Stomach (tissue), 9 donors: Measurements from ENCODE around the gene STN1. TPM values are rescaled to one million over a fixed set of nuclear protein-coding genes. Genes with fewer than 3 reads are reported as not detected.

Experiments used
- DNase-seq, 2 donors: peaks; one replicate each; pipeline versions ENCODE4 v3.0.0 to v3.0.0-alpha.2; 2013 to 2019
- H3K27ac ChIP-seq, 5 donors: fragments of 200-600 bp in 4 of 5; sonication (generic) in 4 of 5; one replicate each; pipeline ENCODE4 v1.5.1; 2013 to 2019; ENCODE audit warnings: mild to moderate bottlenecking in 1 of 5, moderate library complexity in 1 of 5
- H3K27me3 ChIP-seq, 3 donors: fragments of 200-600 bp; sonication (generic); one replicate each; pipeline ENCODE4 v1.5.1; 2017 to 2019; ENCODE audit warnings: mixed run types in 1 of 3
- H3K36me3 ChIP-seq, 4 donors: fragments of 200-600 bp; sonication (generic); 1 replicate in 3 of 4; 2 replicates in 1 of 4; pipeline ENCODE4 v1.5.1; 2016 to 2019
- H3K4me1 ChIP-seq, 4 donors: fragments of 200-600 bp; sonication (generic); one replicate each; pipeline ENCODE4 v1.5.1; 2016 to 2019
- H3K4me3 ChIP-seq, 4 donors: fragments of 200-600 bp; sonication (generic) in 3 of 4; one replicate each; pipeline ENCODE4 v1.5.1; 2016 to 2019; ENCODE audit warnings: mild to moderate bottlenecking in 1 of 4
- H3K9me3 ChIP-seq, 4 donors: fragments of 200-600 bp; sonication (generic); one replicate each; pipeline ENCODE4 v1.5.1; 2016 to 2019
- EP300 ChIP-seq: sonication (generic); formaldehyde crosslinking; IDR thresholded peaks from one replicate; pipeline ENCODE4 v1.6.1; 2017; ENCODE audit warnings: antibody characterized with exemption
- POLR2A ChIP-seq, 4 donors: fragments of 450-650 bp; IDR thresholded peaks; one replicate each; pipeline ENCODE4 v1.6.1; 2016; ENCODE audit warnings: antibody characterized with exemption in 4 of 4, control low read depth in 2 of 4, mild to moderate bottlenecking in 1 of 4, moderate library complexity in 1 of 4
- POLR2AphosphoS5 ChIP-seq, 3 donors: sonication (generic); formaldehyde crosslinking; IDR thresholded peaks; one replicate each; pipeline ENCODE4 v1.6.1; 2016; ENCODE audit warnings: antibody characterized with exemption in 3 of 3
- WGBS, 5 donors: extraction: QIAGEN DNeasy Blood & Tissue Kit in 3 of 5; methylation state at CpG; one replicate each; pipeline versions ENCODE4 v1.1.5 to v1.1.7; 2013 to 2018; 5-methylcytosine and 5-hydroxymethylcytosine counted together
- intact Hi-C: fragments of 100-400 bp; cut with DNase I; formaldehyde crosslinking; loops from one replicate; pipeline ENCODE4 v1.15.1; 2023; ENCODE audit warnings: low total_unique reads
- polyA plus RNA-seq, 3 donors: library from polyadenylated mRNA; stranded (reverse); fragments of 200-250 nt; gene quantifications; one replicate each; pipeline ENCODE4 v1.2.3, GENCODE V29; 2013
- total RNA-seq, 5 donors: library from RNA; depleted of rRNA; stranded (reverse); fragments of >200 nt; gene quantifications; one replicate each; pipeline versions ENCODE4 v1.1.0 to v1.2.3, GENCODE V29; 2014 to 2016
- TF ChIP-seq, protein P1 (sequence below), 7 experiments: fragments of 450-650 bp in 4 of 7; fragments of 200-600 bp in 3 of 7; sonication (generic) in 3 of 7; IDR thresholded peaks; one replicate each; pipeline ENCODE4 v1.5.1; 2016 to 2019; ENCODE audit warnings: antibody characterized with exemption in 7 of 7, control low read depth in 2 of 7, mild to moderate bottlenecking in 1 of 7
- donor health status: healthy with polysubstance abuse.
- donor health status: Bipolar disorder and iron deficiency.
- donor health status: healthy.

STN1 gene
- total and polyA plus RNA-seq, 8 donors = 0.45 to 41.1 (median 20.5) TPM

DNA sequence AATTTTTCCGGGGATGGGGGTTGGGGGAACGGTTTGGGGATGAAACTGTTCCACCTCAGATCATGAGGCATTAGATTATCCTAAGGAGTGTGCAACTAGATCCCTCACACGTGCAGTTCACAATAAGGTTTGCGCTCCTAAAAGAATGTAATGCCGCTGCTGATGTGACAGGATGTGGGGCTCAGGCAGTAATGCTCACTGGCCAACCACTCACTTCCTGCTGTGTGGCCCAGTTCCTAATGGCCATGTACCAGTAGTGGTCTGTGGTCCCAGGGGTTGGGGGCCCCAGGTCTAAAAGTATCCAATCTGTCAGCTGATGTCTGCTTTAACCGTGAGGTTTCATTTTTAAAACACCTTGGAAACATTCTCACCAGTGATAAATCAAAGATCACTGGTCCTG is 2.2 kb downstream of the STN1 start:
- WGBS, 5 donors = 56 to 70% (median 64%) methylated on average over 6 of the region's 6 CpGs
- H3K4me3 ChIP-seq = peak overlapping the region in 2 of 4 donors; percentile 11 to 52
- intact Hi-C loops = no loop called here
- H3K4me1 ChIP-seq = peaks cover 14 to 50% (median 37%) of the 10 kb centered on the region in 4 donors
- no peaks in the 10 kb centered on the region for H3K9me3 ChIP-seq
- H3K27me3 ChIP-seq = no peaks in the 10 kb centered on the region
- peak overlapping the region; percentile 80 to 98 (median 95) for H3K27ac ChIP-seq
- TF ChIP-seq, protein P1, sequence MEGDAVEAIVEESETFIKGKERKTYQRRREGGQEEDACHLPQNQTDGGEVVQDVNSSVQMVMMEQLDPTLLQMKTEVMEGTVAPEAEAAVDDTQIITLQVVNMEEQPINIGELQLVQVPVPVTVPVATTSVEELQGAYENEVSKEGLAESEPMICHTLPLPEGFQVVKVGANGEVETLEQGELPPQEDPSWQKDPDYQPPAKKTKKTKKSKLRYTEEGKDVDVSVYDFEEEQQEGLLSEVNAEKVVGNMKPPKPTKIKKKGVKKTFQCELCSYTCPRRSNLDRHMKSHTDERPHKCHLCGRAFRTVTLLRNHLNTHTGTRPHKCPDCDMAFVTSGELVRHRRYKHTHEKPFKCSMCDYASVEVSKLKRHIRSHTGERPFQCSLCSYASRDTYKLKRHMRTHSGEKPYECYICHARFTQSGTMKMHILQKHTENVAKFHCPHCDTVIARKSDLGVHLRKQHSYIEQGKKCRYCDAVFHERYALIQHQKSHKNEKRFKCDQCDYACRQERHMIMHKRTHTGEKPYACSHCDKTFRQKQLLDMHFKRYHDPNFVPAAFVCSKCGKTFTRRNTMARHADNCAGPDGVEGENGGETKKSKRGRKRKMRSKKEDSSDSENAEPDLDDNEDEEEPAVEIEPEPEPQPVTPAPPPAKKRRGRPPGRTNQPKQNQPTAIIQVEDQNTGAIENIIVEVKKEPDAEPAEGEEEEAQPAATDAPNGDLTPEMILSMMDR (IDR thresholded peaks at IDR 0.05) = no peak
- TF ChIP-seq EP300 (no peak), POLR2AphosphoS5 (IDR thresholded peaks at IDR 0.05) (no peak), POLR2A (IDR thresholded peaks at IDR 0.05) (no peak)
- H3K36me3 ChIP-seq = peaks cover 0 to 7% (median 3%) of the 10 kb centered on the region in 4 donors
- peak; percentile 36 to 55 for DNase-seq

DNA sequence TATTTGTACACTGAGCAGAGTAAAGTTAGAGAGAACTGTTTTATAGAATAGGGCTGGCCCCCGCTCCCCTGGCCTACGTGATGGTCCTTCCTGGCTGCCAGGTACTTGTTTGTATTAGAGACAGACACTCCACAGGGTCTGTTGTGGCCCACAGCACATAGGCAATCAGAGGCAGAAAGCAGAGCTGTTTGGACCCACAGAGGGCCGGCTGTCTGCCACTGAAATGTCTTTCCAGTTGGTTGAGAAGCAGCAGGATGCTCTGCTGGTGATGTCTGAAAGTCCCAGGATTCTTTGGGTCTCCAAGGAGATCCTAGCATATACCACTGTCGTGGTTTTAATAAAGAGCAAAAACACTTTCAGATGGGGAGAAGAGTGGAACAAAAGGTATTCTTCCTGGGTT is 5.2 kb downstream of the STN1 start:
- TF ChIP-seq POLR2AphosphoS5 (IDR thresholded peaks at IDR 0.05) (no peak), POLR2A (IDR thresholded peaks at IDR 0.05) (no peak), EP300 (no peak)
- TF ChIP-seq, protein P1 (IDR thresholded peaks at IDR 0.05) = no peak
- Histone ChIP-seq H3K27me3 (no peaks in the 10 kb centered on the region), H3K36me3 (peaks cover 0 to 10% (median 4%) of the 10 kb centered on the region in 4 donors), H3K4me3 (no peak overlapping the region), H3K9me3 (no peaks in the 10 kb centered on the region), H3K27ac (peak overlapping the region in 1 of 5 donors; percentile 78), H3K4me1 (peaks cover 27 to 69% (median 48%) of the 10 kb centered on the region in 4 donors)
- DNase-seq = no peak
- intact Hi-C loops = no loop called here
- 88 to 93% (median 90%) methylated on average over 4 of the region's 4 CpGs for WGBS, 5 donors

DNA sequence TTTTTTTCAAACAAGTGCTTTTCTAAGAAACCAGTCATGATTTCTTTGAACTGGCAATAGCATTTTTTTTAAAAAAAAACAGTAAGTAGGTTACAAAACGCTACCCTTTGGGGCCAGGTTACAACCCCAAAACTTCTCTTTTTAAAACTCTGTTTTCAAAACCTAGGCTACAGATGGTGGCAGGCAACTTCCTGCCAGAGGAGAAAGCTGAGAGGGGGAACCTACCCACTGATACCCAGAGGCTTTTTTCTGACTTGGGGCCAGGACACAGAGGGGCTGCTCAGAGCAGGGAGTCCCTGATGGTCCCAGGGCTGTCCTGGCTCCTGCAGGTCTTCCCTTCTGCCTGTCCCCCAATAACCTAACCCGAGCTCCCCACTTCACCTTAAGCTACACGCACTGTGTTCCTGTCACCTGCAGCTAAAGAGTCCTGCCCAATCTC is 6.9 kb downstream of the STN1 start:
- TF ChIP-seq EP300 = no peak
- TF ChIP-seq POLR2A (IDR thresholded peaks at IDR 0.05) = no peak
- TF ChIP-seq POLR2AphosphoS5 (IDR thresholded peaks at IDR 0.05) = no peak
- TF ChIP-seq, protein P1 (IDR thresholded peaks at IDR 0.05) = no peak
- H3K4me1 ChIP-seq = peaks cover 15 to 63% (median 36%) of the 10 kb centered on the region in 4 donors
- H3K27me3 ChIP-seq = no peaks in the 10 kb centered on the region
- H3K4me3 ChIP-seq = no peak overlapping the region
- intact Hi-C loops = no loop called here
- H3K9me3 ChIP-seq = no peaks in the 10 kb centered on the region
- H3K36me3 ChIP-seq = peaks cover 0 to 10% (median 4%) of the 10 kb centered on the region in 4 donors
- 71 to 85% (median 79%) methylated on average over 3 of the region's 3 CpGs for WGBS, 5 donors
- H3K27ac ChIP-seq = peak overlapping the region in 4 of 5 donors; percentile 20 to 78 (median 71)
- DNase-seq = peak in 1 of 2 donors; percentile 44

DNA sequence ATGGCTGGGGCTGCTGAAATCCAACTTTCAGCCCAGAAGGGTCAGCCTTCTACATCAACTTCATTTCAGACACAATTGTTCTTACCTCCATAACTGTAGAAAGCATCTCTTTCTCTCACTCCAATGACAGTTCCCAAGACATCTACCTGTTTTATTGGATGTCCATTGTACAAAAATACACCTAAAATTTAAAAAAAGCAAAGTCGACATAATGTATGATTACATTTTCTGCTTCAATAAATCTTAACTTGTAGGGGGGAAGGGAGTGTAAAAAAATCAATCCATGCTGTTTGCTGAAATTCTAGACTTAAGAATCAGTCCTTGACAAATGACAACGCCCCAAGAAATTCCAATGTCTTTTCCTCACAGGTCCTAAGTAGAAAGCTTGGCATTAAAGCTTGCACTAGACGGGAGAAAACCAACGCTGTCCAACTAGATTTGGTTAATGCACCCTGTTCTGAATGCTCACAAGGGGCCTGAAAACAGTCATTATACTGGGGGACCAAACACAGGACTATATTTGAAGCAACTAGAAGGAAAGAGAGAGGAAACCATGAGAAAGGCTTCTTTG is 7.5 kb downstream of the STN1 start:
- Histone ChIP-seq H3K4me1 (peaks cover 15 to 63% (median 32%) of the 10 kb centered on the region in 4 donors), H3K36me3 (peaks cover 0 to 10% (median 4%) of the 10 kb centered on the region in 4 donors), H3K9me3 (no peaks in the 10 kb centered on the region), H3K4me3 (no peak overlapping the region), H3K27ac (peak overlapping the region in 4 of 5 donors; percentile 27 to 78 (median 71)), H3K27me3 (no peaks in the 10 kb centered on the region)
- DNase-seq = peak in 1 of 2 donors; percentile 70
- WGBS, 5 donors = 40 to 60% (median 52%) methylated on average over 4 of the region's 4 CpGs
- intact Hi-C loops = no loop called here
- TF ChIP-seq EP300 = no peak
- TF ChIP-seq POLR2A (IDR thresholded peaks at IDR 0.05) = no peak
- TF ChIP-seq POLR2AphosphoS5 (IDR thresholded peaks at IDR 0.05) = no peak
- TF ChIP-seq, protein P1 (IDR thresholded peaks at IDR 0.05) = no peak
